H9 (cell line): Measurements from ENCODE around the gene NTN3. TPM values are rescaled to one million over a fixed set of nuclear protein-coding genes. Genes with fewer than 3 reads are reported as not detected.
A peak's percentile ranks its signal among the peaks of the same experiment; 100 is the strongest.

Source experiments
- DNase-seq: peaks from one replicate; pipeline ENCODE4 v3.0.0-alpha.2; 2017
- H2AFZ ChIP-seq: one replicate; pipeline ENCODE4 v1.6.1; 2013; ENCODE audit warnings: mild to moderate bottlenecking, low read length, control low read depth, moderate library complexity
- H2AK5ac ChIP-seq: 2 replicates; pipeline ENCODE4 v1.6.1; 2013; ENCODE audit warnings: low read length, control low read depth, mixed read lengths; ENCODE audit not compliant: insufficient read length
- H2BK120ac ChIP-seq: one replicate; pipeline ENCODE4 v1.6.1; 2013; ENCODE audit warnings: low read depth, mild to moderate bottlenecking, low read length, control low read depth, inconsistent platforms; ENCODE audit not compliant: poor library complexity, severe bottlenecking
- H2BK12ac ChIP-seq: 2 replicates; pipeline ENCODE4 v1.6.1; 2013; ENCODE audit warnings: low read length, control low read depth, mixed read lengths, low read depth; ENCODE audit not compliant: insufficient read length
- H2BK15ac ChIP-seq: 2 replicates; pipeline ENCODE4 v1.6.1; 2013; ENCODE audit warnings: low read depth, low read length, control low read depth
- H2BK20ac ChIP-seq: one replicate; pipeline ENCODE4 v1.6.1; 2013; ENCODE audit warnings: low read depth, mild to moderate bottlenecking, low read length, control low read depth, inconsistent platforms; ENCODE audit not compliant: poor library complexity, severe bottlenecking
- H2BK5ac ChIP-seq: 2 replicates; pipeline ENCODE4 v1.6.1; 2013; ENCODE audit warnings: low read length, control low read depth, mixed read lengths; ENCODE audit not compliant: insufficient read length
- H3K14ac ChIP-seq: 2 replicates; pipeline ENCODE4 v1.6.1; 2013; ENCODE audit warnings: low read length, control low read depth; ENCODE audit not compliant: insufficient read depth
- H3K18ac ChIP-seq: 2 replicates; pipeline ENCODE4 v1.6.1; 2013; ENCODE audit warnings: low read depth, mild to moderate bottlenecking, mixed read lengths, low read length, control low read depth; ENCODE audit not compliant: insufficient read length
- H3K23ac ChIP-seq: 2 replicates; pipeline ENCODE4 v1.6.1; 2013; ENCODE audit warnings: low read length, control low read depth, mixed read lengths, low read depth; ENCODE audit not compliant: insufficient read length
- H3K23me2 ChIP-seq: 2 replicates; pipeline ENCODE4 v1.6.1; 2013; ENCODE audit warnings: low read depth, mild to moderate bottlenecking, mixed read lengths, low read length, control low read depth; ENCODE audit not compliant: insufficient read length, poor library complexity, severe bottlenecking
- H3K27ac ChIP-seq: 2 replicates; pipeline ENCODE4 v1.5.1; 2013; ENCODE audit warnings: low read length, control low read depth, mixed read lengths, low read depth; ENCODE audit not compliant: insufficient read length
- H3K27me3 ChIP-seq: 2 replicates; pipeline ENCODE4 v1.6.1; 2013; ENCODE audit warnings: low read length, control low read depth, inconsistent platforms; ENCODE audit not compliant: insufficient read depth
- H3K4ac ChIP-seq: 2 replicates; pipeline ENCODE4 v1.6.1; 2013; ENCODE audit warnings: low read depth, mild to moderate bottlenecking, control low read depth, inconsistent platforms, low read length, moderate library complexity
- H3K4me1 ChIP-seq: 2 replicates; pipeline ENCODE4 v1.6.1; 2013; ENCODE audit warnings: low read length, control low read depth, inconsistent platforms; ENCODE audit not compliant: insufficient read depth
- H3K4me2 ChIP-seq: 2 replicates; pipeline ENCODE4 v1.6.1; 2013; ENCODE audit warnings: low read length, control low read depth, mixed read lengths; ENCODE audit not compliant: insufficient read length, insufficient read depth
- H3K56ac ChIP-seq: 2 replicates; pipeline ENCODE4 v1.6.1; 2013; ENCODE audit warnings: low read depth, mild to moderate bottlenecking, mixed read lengths, low read length, control low read depth; ENCODE audit not compliant: insufficient read length
- H3K79me1 ChIP-seq: 2 replicates; pipeline ENCODE4 v1.6.1; 2013; ENCODE audit warnings: low read depth, mild to moderate bottlenecking, moderate library complexity, low read length, control low read depth, inconsistent platforms; ENCODE audit not compliant: insufficient read depth, poor library complexity, severe bottlenecking
- H3K79me2 ChIP-seq: 2 replicates; pipeline ENCODE4 v1.6.1; 2013; ENCODE audit warnings: low read length, control low read depth, inconsistent platforms; ENCODE audit not compliant: insufficient read depth
- H3K9ac ChIP-seq: 2 replicates; pipeline ENCODE4 v1.6.1; 2013; ENCODE audit warnings: low read length, control low read depth, mixed read lengths; ENCODE audit not compliant: insufficient read length; ENCODE audit errors: extremely low read depth
- H3K9me3 ChIP-seq: one replicate; pipeline ENCODE4 v1.6.1; 2013; ENCODE audit warnings: low read depth, low read length, inconsistent platforms; ENCODE audit not compliant: control insufficient read depth
- H3T11ph ChIP-seq: one replicate; pipeline ENCODE4 v1.6.1; 2013; ENCODE audit warnings: mild to moderate bottlenecking, low read length, control low read depth, inconsistent platforms
- H4K20me1 ChIP-seq: one replicate; pipeline ENCODE4 v1.6.1; 2013; ENCODE audit not compliant: control insufficient read depth, insufficient read length, insufficient read depth
- H4K5ac ChIP-seq: 2 replicates; pipeline ENCODE4 v1.6.1; 2013; ENCODE audit warnings: low read depth, mild to moderate bottlenecking, mixed read lengths, low read length, control low read depth; ENCODE audit not compliant: insufficient read length
- H4K8ac ChIP-seq: replicated peaks from 2 replicates; pipeline ENCODE4 v1.6.1; 2013; ENCODE audit warnings: low read length, control low read depth, mixed read lengths, low read depth; ENCODE audit not compliant: insufficient read length
- H4K91ac ChIP-seq: 2 replicates; pipeline ENCODE4 v1.6.1; 2013; ENCODE audit warnings: low read depth, mild to moderate bottlenecking, moderate library complexity, mixed read lengths, low read length, control low read depth; ENCODE audit not compliant: insufficient read length
- H3K27ac Mint-ChIP-seq, 3 experiments: 2 replicates in 2 of 3; 3 replicates in 1 of 3; pipeline ENCODE4 v1.8.0; 2020 to 2021; ENCODE audit warnings: mixed read lengths in 3 of 3, mild to moderate bottlenecking in 1 of 3, moderate library complexity in 1 of 3
- H3K27me3 Mint-ChIP-seq: 2 replicates; pipeline ENCODE4 v1.8.0; 2021; ENCODE audit warnings: low read depth, mild to moderate bottlenecking, moderate library complexity, mixed read lengths
- H3K36me3 Mint-ChIP-seq, 3 experiments: 2 replicates in 2 of 3; 3 replicates in 1 of 3; pipeline ENCODE4 v1.8.0; 2020 to 2021; ENCODE audit warnings: low read depth in 3 of 3, mixed read lengths in 3 of 3; ENCODE audit not compliant: insufficient read depth in 1 of 3
- H3K4me1 Mint-ChIP-seq, 2 experiments: 2 replicates each; pipeline ENCODE4 v1.8.0; 2020; ENCODE audit warnings: mixed read lengths in 2 of 2
- H3K4me3 Mint-ChIP-seq, 2 experiments: 2 replicates in 1 of 2; 3 replicates in 1 of 2; pipeline ENCODE4 v1.8.0; 2020 to 2021; ENCODE audit warnings: mild to moderate bottlenecking in 2 of 2, mixed read lengths in 2 of 2, moderate library complexity in 1 of 2
- H3K9me3 Mint-ChIP-seq, 2 experiments: 2 replicates in 1 of 2; 3 replicates in 1 of 2; pipeline ENCODE4 v1.8.0; 2020; ENCODE audit warnings: mild to moderate bottlenecking in 2 of 2, mixed read lengths in 2 of 2, moderate library complexity in 1 of 2
- CTCF ChIP-seq: fragments of 200-600 bp; sonication (generic); conservative IDR thresholded peaks from 3 replicates; pipeline ENCODE4 v1.8.0; 2021; ENCODE audit warnings: antibody characterized with exemption, mild to moderate bottlenecking
- WGBS: extraction: QIAGEN DNeasy Blood & Tissue Kit; methylation state at CpG from one replicate; pipeline ENCODE4 v1.1.7; 2013; ENCODE audit warnings: missing lambda C conversion rate, low lambda C conversion rate, mixed read lengths; ENCODE audit not compliant: insufficient read length; ENCODE audit errors: extremely low coverage; 5-methylcytosine and 5-hydroxymethylcytosine counted together
- total RNA-seq: library from RNA; stranded (reverse); gene quantifications from 2 replicates; pipeline ENCODE4 v1.2.1, GENCODE V29; 2021

NTN3 gene
- total RNA-seq, 1 experiment from 2014 or later, result 1.3 TPM

GRCh38 chr16:2517954-2518605 lies 47.0 kb downstream of the NTN3 start:
- no peak overlapping the region for H4K91ac ChIP-seq
- DNase-seq, result no peak
- H3K79me2 ChIP-seq, result peaks cover 36% of the 10 kb centered on the region; the same call in 1 of the 2 replicates
- H3K23me2 ChIP-seq, result peaks cover 19% of the 10 kb centered on the region
- no peak overlapping the region for H2AK5ac ChIP-seq
- no peak overlapping the region for H3K18ac ChIP-seq
- no peaks in the 10 kb centered on the region for H4K20me1 ChIP-seq
- H3K56ac ChIP-seq, result no peak overlapping the region
- H3K27me3 ChIP-seq, result no peaks in the 10 kb centered on the region
- no peak overlapping the region for H3T11ph ChIP-seq
- H4K5ac ChIP-seq, result no peak overlapping the region
- no peak for TF ChIP-seq CTCF
- no peak overlapping the region for H4K8ac ChIP-seq
- no peak overlapping the region for H3K4me2 ChIP-seq
- no peaks in the 10 kb centered on the region for H3K9me3 ChIP-seq
- H3K4ac ChIP-seq, result no peak overlapping the region
- H2BK20ac ChIP-seq, result no peak overlapping the region
- no peak overlapping the region for H2AFZ ChIP-seq
- H3K23ac ChIP-seq, result no peak overlapping the region
- no peak overlapping the region for H2BK5ac ChIP-seq
- H3K14ac ChIP-seq, result no peak overlapping the region
- no peaks in the 10 kb centered on the region; a peak in 1 of 5 replicates for H3K9me3 Mint-ChIP-seq
- no peak overlapping the region for H2BK15ac ChIP-seq
- H3K79me1 ChIP-seq, result peaks cover 9% of the 10 kb centered on the region
- no peak overlapping the region for H2BK12ac ChIP-seq
- no peak overlapping the region for H2BK120ac ChIP-seq
- H3K27ac Mint-ChIP-seq, result no peak overlapping the region; a peak in 1 of 7 replicates
- H3K27me3 Mint-ChIP-seq, result no peaks in the 10 kb centered on the region; the same call in 1 of the 2 replicates
- no peaks in the 10 kb centered on the region for H3K4me1 ChIP-seq
- peaks cover 5 to 24% (median 18%) of the 10 kb centered on the region in 3 experiments; a peak in 6 of 7 replicates for H3K36me3 Mint-ChIP-seq
- H3K4me1 Mint-ChIP-seq, result peaks cover 28 to 37% of the 10 kb centered on the region in 2 experiments
- H3K27ac ChIP-seq, result no peak overlapping the region
- no peak overlapping the region for H3K9ac ChIP-seq
- peak overlapping the region in 1 of 2 experiments; percentile 23; a peak in 1 of 5 replicates for H3K4me3 Mint-ChIP-seq
- no CpG with 5 or more reads among the region's 12 CpGs for WGBS
